ENCODE data around the gene FREM1. TPM values are rescaled to one million over a fixed set of nuclear protein-coding genes. Genes with fewer than 3 reads are reported as not detected.

Gene FREM1
- polyA plus RNA-seq, 4 donors: 1.1 to 16.9 (median 9.3) TPM

DNA sequence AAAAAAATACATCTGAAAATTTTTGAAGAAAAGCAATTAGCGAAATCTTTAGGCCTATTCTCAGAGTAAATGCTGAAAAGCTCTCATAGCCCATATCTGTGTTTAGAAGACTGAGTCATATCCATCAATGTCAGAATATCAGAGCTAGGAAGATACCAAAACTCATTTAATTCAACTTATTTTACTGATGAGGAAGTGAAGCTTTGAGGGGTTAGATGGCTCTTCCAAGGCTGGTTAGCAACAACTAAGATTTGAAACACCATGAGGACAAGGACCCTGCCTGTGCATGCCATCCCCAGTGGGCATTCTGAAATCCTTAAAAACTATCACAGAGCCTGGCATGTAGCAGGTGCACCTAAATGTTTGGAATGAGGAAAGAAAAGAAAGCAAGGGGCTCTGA is 2.5 kb downstream of the FREM1 start:
- Histone ChIP-seq H3K4me1 (ENCODE audit: control insufficient read depth in 3 of 3, insufficient read depth in 2 of 3, low read depth in 1 of 3, low read length in 2 of 3) (peaks cover 0 to 16% (median 2%) of the 10 kb centered on the region in 3 donors), H3K4me3 (ENCODE audit: low read depth in 1 of 3, low read length in 3 of 3) (no peak overlapping the region), H3K27me3 (ENCODE audit: control insufficient read depth in 3 of 3, insufficient read depth in 3 of 3, low read length in 3 of 3) (no peaks in the 10 kb centered on the region), H3K27ac (ENCODE audit: low read depth in 1 of 3, low read length in 2 of 3) (no peak overlapping the region), H3K9me3 (ENCODE audit: control insufficient read depth in 2 of 2, insufficient read depth in 1 of 2, low read depth in 1 of 2, low read length in 1 of 2) (no peaks in the 10 kb centered on the region), H3K36me3 (ENCODE audit: control insufficient read depth in 3 of 3, insufficient read depth in 2 of 3, low read depth in 1 of 3, low read length in 3 of 3) (no peaks in the 10 kb centered on the region)
- WGBS, 3 donors: 73 to 85% (median 76%) methylated on average over 1 of the region's 1 CpG
- FAIRE-seq (no peak), DNase-seq (no peak)

DNA sequence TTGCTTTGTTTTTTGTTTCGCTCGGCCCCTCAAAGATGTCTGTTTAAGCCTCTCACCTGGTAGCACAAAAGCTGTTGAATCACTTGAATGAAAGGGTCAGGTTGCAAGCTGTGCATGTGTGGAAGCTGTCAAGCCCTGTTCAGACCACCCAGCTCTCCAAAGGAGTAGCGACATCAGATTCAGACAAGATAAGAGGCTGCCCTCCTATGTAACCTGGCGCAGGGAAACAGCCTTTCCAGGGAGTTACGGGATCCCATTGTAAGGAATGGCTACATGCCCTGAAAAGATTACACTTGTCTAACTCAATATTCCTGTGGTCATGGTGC is 2.9 kb downstream of the FREM1 start:
- H3K4me3 ChIP-seq (ENCODE audit: low read depth in 1 of 3, low read length in 3 of 3): no peak overlapping the region
- no peaks in the 10 kb centered on the region for H3K9me3 ChIP-seq (ENCODE audit: control insufficient read depth in 2 of 2, insufficient read depth in 1 of 2, low read depth in 1 of 2, low read length in 1 of 2)
- FAIRE-seq: no peak
- H3K4me1 ChIP-seq (ENCODE audit: control insufficient read depth in 3 of 3, insufficient read depth in 2 of 3, low read depth in 1 of 3, low read length in 2 of 3): peaks cover 0 to 16% (median 2%) of the 10 kb centered on the region in 3 donors
- peak overlapping the region in 1 of 3 donors; percentile 22 for H3K27ac ChIP-seq (ENCODE audit: low read depth in 1 of 3, low read length in 2 of 3)
- no peaks in the 10 kb centered on the region for H3K36me3 ChIP-seq (ENCODE audit: control insufficient read depth in 3 of 3, insufficient read depth in 2 of 3, low read depth in 1 of 3, low read length in 3 of 3)
- H3K27me3 ChIP-seq (ENCODE audit: control insufficient read depth in 3 of 3, insufficient read depth in 3 of 3, low read length in 3 of 3): no peaks in the 10 kb centered on the region
- 73 to 80% (median 75%) methylated on average over 5 of the region's 5 CpGs for WGBS, 3 donors
- DNase-seq: no peak

DNA sequence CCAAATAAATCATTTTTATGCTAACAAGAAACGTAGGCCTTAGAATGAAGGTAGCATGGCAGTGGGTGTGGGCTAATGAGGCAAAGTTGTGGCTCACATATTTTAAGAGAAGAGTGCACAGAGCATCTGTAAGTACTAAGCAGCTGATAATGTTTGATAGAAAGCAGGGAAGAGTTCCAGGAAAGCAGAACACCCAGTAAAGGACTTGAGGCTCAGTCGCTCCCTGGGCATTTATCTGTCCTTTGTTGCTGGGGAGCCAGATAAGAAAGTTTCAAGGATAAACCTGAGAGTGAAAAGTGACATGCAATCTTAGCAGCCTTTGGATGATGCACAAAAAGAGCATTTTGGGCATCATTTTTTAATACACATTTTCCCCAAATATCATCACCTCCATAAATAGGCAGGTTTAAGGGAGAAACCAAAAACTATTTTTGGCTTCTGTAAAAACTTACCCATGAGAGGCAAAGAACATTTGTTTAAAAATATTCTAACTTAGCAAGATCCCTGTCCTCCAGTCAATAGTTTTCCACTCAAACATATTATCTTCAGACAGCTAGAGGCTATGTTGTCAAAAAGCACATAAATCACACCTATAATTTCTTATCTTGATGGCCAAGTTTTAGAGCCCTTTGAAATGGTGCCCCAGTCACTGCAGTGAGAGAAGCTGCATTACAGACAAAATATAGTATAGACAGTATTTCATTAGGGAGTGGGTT is 3.4 kb downstream of the FREM1 start:
- Histone ChIP-seq H3K27me3 (ENCODE audit: control insufficient read depth in 3 of 3, insufficient read depth in 3 of 3, low read length in 3 of 3) (no peaks in the 10 kb centered on the region), H3K9me3 (ENCODE audit: control insufficient read depth in 2 of 2, insufficient read depth in 1 of 2, low read depth in 1 of 2, low read length in 1 of 2) (no peaks in the 10 kb centered on the region), H3K27ac (ENCODE audit: low read depth in 1 of 3, low read length in 2 of 3) (peak overlapping the region in 1 of 3 donors; percentile 22), H3K36me3 (ENCODE audit: control insufficient read depth in 3 of 3, insufficient read depth in 2 of 3, low read depth in 1 of 3, low read length in 3 of 3) (no peaks in the 10 kb centered on the region), H3K4me3 (ENCODE audit: low read depth in 1 of 3, low read length in 3 of 3) (no peak overlapping the region), H3K4me1 (ENCODE audit: control insufficient read depth in 3 of 3, insufficient read depth in 2 of 3, low read depth in 1 of 3, low read length in 2 of 3) (peaks cover 0 to 16% (median 2%) of the 10 kb centered on the region in 3 donors)
- no peak for FAIRE-seq
- WGBS, 3 donors: 19 to 42% (median 26%) methylated on average over 2 of the region's 2 CpGs
- peak in 1 of 2 donors; percentile 31 for DNase-seq

DNA sequence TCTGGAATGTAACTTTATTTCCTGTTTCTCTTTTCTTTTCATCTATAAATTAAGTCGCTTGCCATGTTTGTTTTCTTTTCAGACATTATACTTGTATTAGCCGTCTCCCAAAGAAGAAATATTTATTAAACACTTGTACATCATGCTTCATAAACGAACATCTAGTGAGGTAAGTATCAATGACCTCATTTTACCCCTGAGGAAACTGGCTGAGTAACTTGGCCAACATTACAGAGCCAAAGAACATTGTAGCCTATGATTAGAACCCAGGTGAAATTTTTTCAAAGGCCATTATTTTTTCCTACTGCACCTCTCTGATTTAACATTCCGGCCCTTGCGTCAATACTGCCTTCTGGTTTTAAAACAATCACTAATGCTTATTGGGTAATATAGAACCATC is 4.2 kb downstream of the FREM1 start:
- no peak overlapping the region for H3K4me3 ChIP-seq (ENCODE audit: low read depth in 1 of 3, low read length in 3 of 3)
- H3K27me3 ChIP-seq (ENCODE audit: control insufficient read depth in 3 of 3, insufficient read depth in 3 of 3, low read length in 3 of 3): no peaks in the 10 kb centered on the region
- no peak overlapping the region for H3K27ac ChIP-seq (ENCODE audit: low read depth in 1 of 3, low read length in 2 of 3)
- peaks cover 0 to 16% (median 2%) of the 10 kb centered on the region in 3 donors for H3K4me1 ChIP-seq (ENCODE audit: control insufficient read depth in 3 of 3, insufficient read depth in 2 of 3, low read depth in 1 of 3, low read length in 2 of 3)
- FAIRE-seq (no peak), DNase-seq (no peak)
- 59 to 63% (median 59%) methylated on average over 5 of the region's 5 CpGs for WGBS, 3 donors
- H3K9me3 ChIP-seq (ENCODE audit: control insufficient read depth in 2 of 2, insufficient read depth in 1 of 2, low read depth in 1 of 2, low read length in 1 of 2): no peaks in the 10 kb centered on the region
- no peaks in the 10 kb centered on the region for H3K36me3 ChIP-seq (ENCODE audit: control insufficient read depth in 3 of 3, insufficient read depth in 2 of 3, low read depth in 1 of 3, low read length in 3 of 3)

DNA sequence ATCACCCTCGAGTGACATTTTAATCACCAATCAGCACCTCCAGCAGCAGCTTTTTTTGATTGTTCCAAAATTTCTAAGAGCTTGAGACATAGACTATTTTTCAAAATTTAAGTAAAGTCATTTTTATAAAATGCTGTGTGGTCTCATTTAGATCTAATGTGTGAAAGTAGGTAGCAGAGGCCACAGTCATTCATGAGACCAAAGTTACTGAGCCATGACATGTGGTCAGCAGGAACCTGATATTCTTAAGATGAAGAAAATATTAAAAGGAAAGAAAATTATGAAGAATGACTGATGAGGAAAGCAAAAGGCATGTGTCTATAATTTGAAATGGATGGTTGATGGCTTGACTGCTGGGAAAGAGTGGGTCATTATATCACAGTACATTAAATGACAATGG is 7.2 kb downstream of the FREM1 start:
- no peak for FAIRE-seq

DNA sequence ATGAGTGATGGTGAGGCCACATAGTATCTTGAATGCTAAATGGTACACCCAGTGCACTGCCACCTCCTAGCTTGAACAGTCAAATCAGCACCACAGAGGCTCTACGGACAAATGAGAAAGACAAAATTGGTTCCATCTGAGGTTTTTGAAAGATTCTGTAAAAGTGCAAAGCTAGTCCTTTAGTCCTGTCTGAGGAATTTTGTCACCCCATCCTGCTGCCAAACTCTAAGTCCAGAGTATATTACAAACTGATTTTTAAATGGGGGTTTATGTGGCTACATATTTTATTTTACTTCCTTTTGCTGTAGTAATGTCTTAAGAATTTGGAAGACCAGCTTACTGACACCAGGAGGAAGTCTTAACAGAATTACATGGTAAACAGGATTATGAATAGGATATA is 7.7 kb downstream of the FREM1 start:
- Histone ChIP-seq H3K36me3 (ENCODE audit: control insufficient read depth in 3 of 3, insufficient read depth in 2 of 3, low read depth in 1 of 3, low read length in 3 of 3) (peaks cover 0 to 2% (median 0%) of the 10 kb centered on the region in 3 donors), H3K4me1 (ENCODE audit: control insufficient read depth in 3 of 3, insufficient read depth in 2 of 3, low read depth in 1 of 3, low read length in 2 of 3) (peaks cover 0 to 9% (median 2%) of the 10 kb centered on the region in 3 donors), H3K4me3 (ENCODE audit: low read depth in 1 of 3, low read length in 3 of 3) (no peak overlapping the region), H3K27ac (ENCODE audit: low read depth in 1 of 3, low read length in 2 of 3) (no peak overlapping the region), H3K9me3 (ENCODE audit: control insufficient read depth in 2 of 2, insufficient read depth in 1 of 2, low read depth in 1 of 2, low read length in 1 of 2) (no peaks in the 10 kb centered on the region), H3K27me3 (ENCODE audit: control insufficient read depth in 3 of 3, insufficient read depth in 3 of 3, low read length in 3 of 3) (no peaks in the 10 kb centered on the region)
- 88 to 100% (median 96%) methylated on average over 1 of the region's 1 CpG for WGBS, 3 donors
- FAIRE-seq (no peak), DNase-seq (no peak)

More for the DNA sequence above, 7.2 kb downstream of the FREM1 start:
- no peak overlapping the region for H3K4me3 ChIP-seq (ENCODE audit: low read depth in 1 of 3, low read length in 3 of 3)
- no peaks in the 10 kb centered on the region for H3K27me3 ChIP-seq (ENCODE audit: control insufficient read depth in 3 of 3, insufficient read depth in 3 of 3, low read length in 3 of 3)
- WGBS, 3 donors: 44 to 66% (median 44%) methylated on average over 1 of the region's 1 CpG
- peaks cover 0 to 2% (median 0%) of the 10 kb centered on the region in 3 donors for H3K36me3 ChIP-seq (ENCODE audit: control insufficient read depth in 3 of 3, insufficient read depth in 2 of 3, low read depth in 1 of 3, low read length in 3 of 3)
- no peak overlapping the region for H3K27ac ChIP-seq (ENCODE audit: low read depth in 1 of 3, low read length in 2 of 3)
- peaks cover 0 to 9% (median 2%) of the 10 kb centered on the region in 3 donors for H3K4me1 ChIP-seq (ENCODE audit: control insufficient read depth in 3 of 3, insufficient read depth in 2 of 3, low read depth in 1 of 3, low read length in 2 of 3)
- no peaks in the 10 kb centered on the region for H3K9me3 ChIP-seq (ENCODE audit: control insufficient read depth in 2 of 2, insufficient read depth in 1 of 2, low read depth in 1 of 2, low read length in 1 of 2)
- DNase-seq: no peak

DNA sequence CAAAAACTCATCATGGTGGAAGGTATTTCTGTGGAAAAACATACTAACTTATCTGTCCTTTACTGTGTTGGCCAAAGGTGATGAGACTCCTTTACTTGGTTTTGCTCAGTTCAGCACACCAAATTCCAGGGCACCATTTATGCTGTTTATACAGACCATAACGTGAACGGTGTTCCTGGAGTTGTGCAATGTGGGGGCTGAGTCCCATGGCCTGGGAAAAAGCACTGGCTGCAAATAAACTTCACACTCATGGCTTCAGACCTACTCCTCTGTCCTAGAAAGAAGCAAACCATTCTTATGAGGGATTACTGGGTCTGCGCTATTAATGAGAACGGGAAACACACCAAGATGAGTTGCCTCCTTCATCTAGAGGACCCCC is 10.4 kb downstream of the FREM1 start:
- Histone ChIP-seq H3K4me1 (ENCODE audit: control insufficient read depth in 3 of 3, insufficient read depth in 2 of 3, low read depth in 1 of 3, low read length in 2 of 3) (no peaks in the 10 kb centered on the region), H3K27me3 (ENCODE audit: control insufficient read depth in 3 of 3, insufficient read depth in 3 of 3, low read length in 3 of 3) (no peaks in the 10 kb centered on the region), H3K4me3 (ENCODE audit: low read depth in 1 of 3, low read length in 3 of 3) (no peak overlapping the region), H3K36me3 (ENCODE audit: control insufficient read depth in 3 of 3, insufficient read depth in 2 of 3, low read depth in 1 of 3, low read length in 3 of 3) (peaks cover 0 to 2% (median 0%) of the 10 kb centered on the region in 3 donors), H3K27ac (ENCODE audit: low read depth in 1 of 3, low read length in 2 of 3) (no peak overlapping the region), H3K9me3 (ENCODE audit: control insufficient read depth in 2 of 2, insufficient read depth in 1 of 2, low read depth in 1 of 2, low read length in 1 of 2) (peaks cover 0 to 2% of the 10 kb centered on the region in 2 donors)
- no peak for FAIRE-seq
- 85 to 92% (median 85%) methylated on average over 4 of the region's 4 CpGs for WGBS, 3 donors
- peak in 1 of 2 donors; percentile 2 for DNase-seq

DNA sequence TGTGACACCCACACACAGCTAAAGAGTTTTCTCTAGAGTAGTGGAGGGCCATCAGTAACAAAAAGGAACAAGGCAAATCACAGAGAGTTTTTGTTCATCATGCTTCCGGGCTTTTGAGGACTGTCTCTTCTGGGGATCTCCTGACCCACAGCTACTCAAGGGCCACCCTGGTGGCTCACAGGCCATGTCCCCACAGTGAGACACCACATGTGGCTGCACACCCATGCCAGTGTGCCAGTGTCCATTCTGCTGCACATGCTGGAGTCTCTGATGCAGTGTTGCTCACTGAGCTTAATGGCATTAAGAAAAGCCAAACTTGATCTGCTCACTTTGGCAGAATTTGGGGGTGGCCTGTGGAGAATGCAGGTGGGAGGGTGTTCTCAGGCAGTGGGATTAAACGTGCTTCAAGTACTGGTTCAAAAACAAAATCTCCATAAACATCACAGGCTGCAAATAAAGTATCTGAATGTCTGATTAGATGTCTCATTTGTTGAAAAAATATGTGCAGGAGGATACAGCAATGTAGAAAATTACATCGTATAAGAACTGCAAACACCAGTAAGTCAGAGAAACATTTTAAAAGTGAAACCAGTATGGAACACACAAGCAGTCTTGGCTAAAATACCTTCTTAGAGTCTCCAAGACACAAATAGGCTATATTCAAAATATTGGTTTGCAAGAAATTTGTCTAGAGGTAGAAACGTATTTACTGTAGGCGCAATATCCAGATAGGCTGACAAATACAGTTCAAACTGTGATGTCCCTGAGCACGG is 11.0 kb downstream of the FREM1 start:
- DNase-seq (no peak), FAIRE-seq (no peak)
- Histone ChIP-seq H3K4me1 (ENCODE audit: control insufficient read depth in 3 of 3, insufficient read depth in 2 of 3, low read depth in 1 of 3, low read length in 2 of 3) (no peaks in the 10 kb centered on the region), H3K27me3 (ENCODE audit: control insufficient read depth in 3 of 3, insufficient read depth in 3 of 3, low read length in 3 of 3) (no peaks in the 10 kb centered on the region), H3K9me3 (ENCODE audit: control insufficient read depth in 2 of 2, insufficient read depth in 1 of 2, low read depth in 1 of 2, low read length in 1 of 2) (peaks cover 0 to 2% of the 10 kb centered on the region in 2 donors), H3K36me3 (ENCODE audit: control insufficient read depth in 3 of 3, insufficient read depth in 2 of 3, low read depth in 1 of 3, low read length in 3 of 3) (peaks cover 0 to 2% (median 0%) of the 10 kb centered on the region in 3 donors), H3K27ac (ENCODE audit: low read depth in 1 of 3, low read length in 2 of 3) (no peak overlapping the region), H3K4me3 (ENCODE audit: low read depth in 1 of 3, low read length in 3 of 3) (no peak overlapping the region)
- 80 to 82% (median 81%) methylated on average over 6 of the region's 6 CpGs for WGBS, 3 donors

Measured in small intestine (tissue), 7 donors.